T-helper 1 cell treated with Interleukin-12 subunit alpha and Interleukin-12 subunit beta and Interleukin-4 antibody, amounts not matched to agents 30 ng/mL and 1 ng/mL, for 36 hours (primary cell): ENCODE data around the gene ANKS4B. TPM values are rescaled to one million over a fixed set of nuclear protein-coding genes. Genes with fewer than 3 reads are reported as not detected.
"Not testable (repeated sequence)": the region's sequence is repeated elsewhere in the genome, so short reads cannot be mapped to it uniquely, and the experiment has no call there.

Experiments
- intact Hi-C: fragments of 100-400 bp; cut with micrococcal nuclease; formaldehyde crosslinking; loops from one replicate; pipeline ENCODE4 v1.15.1; 2024
- total RNA-seq: library from RNA; stranded (reverse); gene quantifications from 2 replicates; pipeline ENCODE4 v1.2.3, GENCODE V29; 2022

ANKS4B gene
- total RNA-seq, 1 donor from 2014 or later: not detected

GRCh38 chr16:21218153-21218552, 15.3 kb upstream of the ANKS4B start:
- intact Hi-C loops: no loop called here

GRCh38 chr16:21219551-21219950, 13.9 kb upstream of the ANKS4B start:
- intact Hi-C loops: no loop called here

GRCh38 chr16:21222495-21223337, 10.8 kb upstream of the ANKS4B start:
- intact Hi-C loops: no loop called here

- intact Hi-C loops: no loop called here
Measured at GRCh38 chr16:21223787-21224186, 9.7 kb upstream of the ANKS4B start.

- intact Hi-C loops: no loop called here
Measured at GRCh38 chr16:21224800-21225199, 8.7 kb upstream of the ANKS4B start.

- intact Hi-C loops: no loop called here
Measured at GRCh38 chr16:21226749-21227148, 6.8 kb upstream of the ANKS4B start.

GRCh38 chr16:21227866-21228265, 5.6 kb upstream of the ANKS4B start:
- intact Hi-C loops: no loop called here

- intact Hi-C loops: no loop called here
Measured at GRCh38 chr16:21228361-21228872, 5.1 kb upstream of the ANKS4B start.

GRCh38 chr16:21233045-21233520, 416 bp upstream of the ANKS4B start:
- intact Hi-C loops: no loop called here

- intact Hi-C loops: no loop called here
Measured at GRCh38 chr16:21235199-21235585, 1.7 kb downstream of the ANKS4B start.

- intact Hi-C loops: no loop called here
Measured at GRCh38 chr16:21236831-21237230, 3.3 kb downstream of the ANKS4B start.

- intact Hi-C loops: no loop called here
Measured at GRCh38 chr16:21239646-21240045, 6.1 kb downstream of the ANKS4B start.

GRCh38 chr16:21242756-21243155, 9.3 kb downstream of the ANKS4B start:
- intact Hi-C loops: no loop called here

- intact Hi-C loops: no loop called here
Measured at GRCh38 chr16:21244518-21245215, 11.2 kb downstream of the ANKS4B start.

GRCh38 chr16:21248179-21248578, 14.7 kb downstream of the ANKS4B start:
- intact Hi-C loops: not testable (repeated sequence)

- intact Hi-C loops: no loop called here
Measured at GRCh38 chr16:21250072-21250923, 16.8 kb downstream of the ANKS4B start.

- intact Hi-C loops: no loop called here
Measured at GRCh38 chr16:21253470-21253869, 20.0 kb downstream of the ANKS4B start.

GRCh38 chr16:21256636-21257035, 23.1 kb downstream of the ANKS4B start:
- intact Hi-C loops: no loop called here

- intact Hi-C loops: no loop called here
Measured at GRCh38 chr16:21257284-21257683, 23.8 kb downstream of the ANKS4B start.

GRCh38 chr16:21260870-21261791, 27.6 kb downstream of the ANKS4B start:
- intact Hi-C loops: no loop called here
